Measurements from ENCODE around the gene STEAP1. TPM values are rescaled to one million over a fixed set of nuclear protein-coding genes. Genes with fewer than 3 reads are reported as not detected.

Gene STEAP1
- total RNA-seq, 1 experiment from 2014 or later, result 21.2 TPM

DNA sequence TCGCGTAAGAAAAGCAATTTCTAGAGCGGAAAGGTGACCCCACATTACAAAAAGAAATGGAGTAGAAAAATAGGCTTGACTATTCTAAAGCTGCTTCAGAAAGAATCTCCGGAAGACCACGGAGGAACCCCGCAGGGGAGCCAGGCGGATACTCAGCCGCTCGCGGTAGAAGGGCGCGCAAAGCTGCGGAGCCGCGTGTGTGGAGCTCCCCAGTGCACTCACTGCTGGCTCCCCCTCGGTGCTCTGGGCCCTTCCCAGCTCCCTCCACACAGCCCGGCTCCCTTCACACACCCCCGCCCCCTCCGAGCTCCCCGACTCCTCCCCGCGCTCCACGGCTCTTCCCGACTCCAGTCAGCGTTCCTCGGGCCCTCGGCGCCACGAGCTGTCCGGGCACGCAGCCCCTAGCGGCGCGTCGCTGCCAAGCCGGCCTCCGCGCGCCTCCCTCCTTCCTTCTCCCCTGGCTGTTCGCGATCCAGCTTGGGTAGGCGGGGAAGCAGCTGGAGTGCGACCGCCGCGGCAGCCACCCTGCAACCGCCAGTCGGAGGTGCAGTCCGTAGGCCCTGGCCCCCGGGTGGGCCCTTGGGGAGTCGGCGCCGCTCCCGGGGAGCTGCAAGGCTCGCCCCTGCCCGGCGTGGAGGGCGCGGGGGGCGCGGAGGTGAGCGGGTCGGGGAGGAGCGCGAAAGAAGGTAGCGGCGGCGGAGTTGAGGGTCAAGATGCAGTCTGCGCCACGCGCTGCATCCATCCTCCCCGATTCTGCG is 57.3 kb downstream of the STEAP1 start, which contains the start of gene STEAP2:
STEAP2 (plus strand) TSS at position 350 of the 758 bp plus-strand sequence. CDS start 13,343 bp downstream, outside the sequence.
- ATAC-seq (peak; percentile 93), DNase-seq (peak; percentile 92)
- Histone ChIP-seq H2AFZ (ENCODE audit: low read length) (peak within 1 kb of the TSS; percentile 88), H4K20me1 (ENCODE audit: low read length) (no peaks in the 10 kb centered on the region), H3K27me3 (ENCODE audit: low read length) (no peaks in the 10 kb centered on the region), H3K79me2 (ENCODE audit: low read length) (peaks cover 13% of the 10 kb centered on the region), H3K36me3 (ENCODE audit: low read depth, low read length) (no peaks in the 10 kb centered on the region), H3K4me3 (ENCODE audit: low read length) (peak within 1 kb of the TSS; percentile 97), H3F3A (ENCODE audit: low read length, unreplicated experiment) (no peaks in the 10 kb centered on the region), H3K4me1 (ENCODE audit: insufficient read depth, low read length) (peaks cover 23% of the 10 kb centered on the region), H3K9ac (ENCODE audit: low read length) (peak within 1 kb of the TSS; percentile 64), H3K9me3 (ENCODE audit: low read length) (no peaks in the 10 kb centered on the region), H3K9me2 (replicated peaks; ENCODE audit: low read length) (no peaks in the 10 kb centered on the region), H3K4me2 (ENCODE audit: low read length) (peak within 1 kb of the TSS; percentile 99), H3K27ac (ENCODE audit: low read length) (peak within 1 kb of the TSS; percentile 24)
- TF ChIP-seq EZH2 (IDR thresholded peaks at IDR 0.05; ENCODE audit: low read length, unreplicated experiment) (no peak), EZH2phosphoT487 (IDR thresholded peaks at IDR 0.05; ENCODE audit: borderline replicate concordance, low read length) (no peak)
- TF ChIP-seq, protein P1, sequence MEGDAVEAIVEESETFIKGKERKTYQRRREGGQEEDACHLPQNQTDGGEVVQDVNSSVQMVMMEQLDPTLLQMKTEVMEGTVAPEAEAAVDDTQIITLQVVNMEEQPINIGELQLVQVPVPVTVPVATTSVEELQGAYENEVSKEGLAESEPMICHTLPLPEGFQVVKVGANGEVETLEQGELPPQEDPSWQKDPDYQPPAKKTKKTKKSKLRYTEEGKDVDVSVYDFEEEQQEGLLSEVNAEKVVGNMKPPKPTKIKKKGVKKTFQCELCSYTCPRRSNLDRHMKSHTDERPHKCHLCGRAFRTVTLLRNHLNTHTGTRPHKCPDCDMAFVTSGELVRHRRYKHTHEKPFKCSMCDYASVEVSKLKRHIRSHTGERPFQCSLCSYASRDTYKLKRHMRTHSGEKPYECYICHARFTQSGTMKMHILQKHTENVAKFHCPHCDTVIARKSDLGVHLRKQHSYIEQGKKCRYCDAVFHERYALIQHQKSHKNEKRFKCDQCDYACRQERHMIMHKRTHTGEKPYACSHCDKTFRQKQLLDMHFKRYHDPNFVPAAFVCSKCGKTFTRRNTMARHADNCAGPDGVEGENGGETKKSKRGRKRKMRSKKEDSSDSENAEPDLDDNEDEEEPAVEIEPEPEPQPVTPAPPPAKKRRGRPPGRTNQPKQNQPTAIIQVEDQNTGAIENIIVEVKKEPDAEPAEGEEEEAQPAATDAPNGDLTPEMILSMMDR (conservative IDR thresholded peaks at IDR 0.05; ENCODE audit: low read depth, low read length), result peak; percentile 60
- intact Hi-C loops (cut with micrococcal nuclease), result loop anchor here (1.0 to 2.0 kb wide), 4 partner anchors 31 to 57 kb away; partner anchors contain the start of genes CFAP69 and STEAP1
- ChIA-PET POLR2A (ENCODE audit: unreplicated experiment) (interaction anchor here (0.5 to 1.1 kb wide), 8 partner anchors 11 to 1984 kb away, joined by 3 to 18 read pairs (median 6); partner anchors contain the start of gene STEAP1), CTCF (interaction anchor here (0.6 to 1.4 kb wide), 9 partner anchors 32 to 703 kb away, joined by 3 to 12 read pairs (median 3); partner anchors contain the start of gene STEAP1)
- BruUV-seq (replicated peaks), result no TSS peak

- no peak overlapping the region for H3K27ac ChIP-seq (ENCODE audit: low read length)
- intact Hi-C loops (cut with micrococcal nuclease), result loop anchor here (2.0 kb wide), 1 partner anchor 51 kb away; no protein-coding TSS in a partner anchor
- BruUV-seq (replicated peaks), result no TSS peak
- H3K9me2 ChIP-seq (replicated peaks; ENCODE audit: low read length), result no peaks in the 10 kb centered on the region
- no peaks in the 10 kb centered on the region for H4K20me1 ChIP-seq (ENCODE audit: low read length)
- no peaks in the 10 kb centered on the region for H3K36me3 ChIP-seq (ENCODE audit: low read depth, low read length)
- H3K4me3 ChIP-seq (ENCODE audit: low read length), result peak overlapping the region; percentile 97
- ATAC-seq (peak; percentile 23; the same call in 1 of the 2 replicates), DNase-seq (peak; percentile 6)
- CTCF ChIA-PET, result interaction anchor here (0.6 to 1.4 kb wide), 5 partner anchors 31 to 65 kb away, joined by 3 to 12 read pairs (median 7); partner anchors contain the start of gene STEAP1
- peaks cover 23% of the 10 kb centered on the region for H3K4me1 ChIP-seq (ENCODE audit: insufficient read depth, low read length)
- peak overlapping the region; percentile 64 for H3K9ac ChIP-seq (ENCODE audit: low read length)
- no peaks in the 10 kb centered on the region for H3K27me3 ChIP-seq (ENCODE audit: low read length)
- peaks cover 13% of the 10 kb centered on the region for H3K79me2 ChIP-seq (ENCODE audit: low read length)
- H3K4me2 ChIP-seq (ENCODE audit: low read length), result peak overlapping the region; percentile 99
- POLR2A ChIA-PET (ENCODE audit: unreplicated experiment), result interaction anchor here (0.6 to 1.1 kb wide), 3 partner anchors 11 to 1664 kb away, joined by 5 to 12 read pairs (median 7); no protein-coding TSS in a partner anchor
- no peaks in the 10 kb centered on the region for H3F3A ChIP-seq (ENCODE audit: low read length, unreplicated experiment)
- TF ChIP-seq EZH2phosphoT487 (IDR thresholded peaks at IDR 0.05; ENCODE audit: borderline replicate concordance, low read length), result no peak
- TF ChIP-seq, protein P1 (conservative IDR thresholded peaks at IDR 0.05; ENCODE audit: low read depth, low read length), result no peak
- no peak for TF ChIP-seq EZH2 (IDR thresholded peaks at IDR 0.05; ENCODE audit: low read length, unreplicated experiment)
- peak overlapping the region; percentile 88 for H2AFZ ChIP-seq (ENCODE audit: low read length)
- no peaks in the 10 kb centered on the region for H3K9me3 ChIP-seq (ENCODE audit: low read length)
These were observed 57.9 kb downstream of the STEAP1 start for GRCh38 chr7:90212149-90212495.

Data from PC-3 (cell line).